Activated CD4-positive, alpha-beta memory T cell treated with anti-CD3 and anti-CD28 coated beads, Interleukin-2, amount 10 ng/mL, durations not matched to agents 7 days and 5 days (primary cell): ENCODE data around the gene B3GNT9. TPM values are rescaled to one million over a fixed set of nuclear protein-coding genes. Genes with fewer than 3 reads are reported as not detected.

Experiments used
- CTCF ChIA-PET: fragments of 350-600 bp; sonication (Branson Sonifier 250); formaldehyde crosslinking; loops from one replicate; lab custom pipeline; 2021; ENCODE audit warnings: antibody characterized with exemption, inconsistent platforms; lab: Charles Lee
- POLR2A ChIA-PET: fragments of 350-600 bp; sonication (Branson Sonifier 250); formaldehyde crosslinking; loops from one replicate; lab custom pipeline; 2021; ENCODE audit warnings: antibody characterized with exemption; lab: Charles Lee
- DNase-seq: peaks from one replicate; pipeline ENCODE4 v3.0.0-alpha.2; 2020
- H3K27ac Mint-ChIP-seq: one replicate; pipeline ENCODE4 v1.8.0; 2021; ENCODE audit warnings: mild to moderate bottlenecking, mixed read lengths
- H3K27me3 Mint-ChIP-seq: one replicate; pipeline ENCODE4 v1.8.0; 2021; ENCODE audit warnings: mixed read lengths
- H3K36me3 Mint-ChIP-seq: one replicate; pipeline ENCODE4 v1.8.0; 2021; ENCODE audit warnings: low read depth, mixed read lengths
- H3K4me1 Mint-ChIP-seq: one replicate; pipeline ENCODE4 v1.8.0; 2021; ENCODE audit warnings: mixed read lengths
- H3K4me3 Mint-ChIP-seq: one replicate; pipeline ENCODE4 v1.8.0; 2021; ENCODE audit warnings: mild to moderate bottlenecking, mixed read lengths
- H3K9me3 Mint-ChIP-seq: one replicate; pipeline ENCODE4 v1.8.0; 2021; ENCODE audit warnings: mixed read lengths
- total RNA-seq, 2 experiments: library from RNA; stranded (reverse); gene quantifications; one replicate each; pipeline ENCODE4 v1.2.3, GENCODE V29; 2021

B3GNT9 gene
- total RNA-seq, 2 experiments from 2014 or later, result 14.6 to 16.2 TPM

- peaks cover 15% of the 10 kb centered on the region for H3K36me3 Mint-ChIP-seq
- no peak overlapping the region for H3K27ac Mint-ChIP-seq
- no peak overlapping the region for H3K4me3 Mint-ChIP-seq
- ChIA-PET CTCF (interaction anchor here (0.9 to 2.0 kb wide), 4 partner anchors 13 to 156 kb away, joined by 3 to 7 read pairs (median 5); partner anchors contain the start of gene CES3), POLR2A (interaction anchor here (1.0 kb wide), 1 partner anchor 99 kb away, joined by 3 read pairs; no protein-coding TSS in a partner anchor)
- peaks cover 18% of the 10 kb centered on the region for H3K4me1 Mint-ChIP-seq
- no peaks in the 10 kb centered on the region for H3K9me3 Mint-ChIP-seq
- DNase-seq, result no peak
- H3K27me3 Mint-ChIP-seq, result no peaks in the 10 kb centered on the region
Observed at GRCh38 chr16:67116388-67117311, 34.1 kb downstream of the B3GNT9 start.

GRCh38 chr16:67115639-67116038 is 35.2 kb downstream of the B3GNT9 start:
- CTCF ChIA-PET, result interaction anchor here (1.4 to 2.0 kb wide), 2 partner anchors 40 to 98 kb away, joined by 4 to 7 read pairs; no protein-coding TSS in a partner anchor
- Mint-ChIP-seq H3K27me3 (no peaks in the 10 kb centered on the region), H3K27ac (no peak overlapping the region)

GRCh38 chr16:67114793-67115192 is 36.0 kb downstream of the B3GNT9 start:
- Mint-ChIP-seq H3K4me3 (no peak overlapping the region), H3K9me3 (no peaks in the 10 kb centered on the region), H3K27me3 (no peaks in the 10 kb centered on the region), H3K4me1 (peaks cover 28% of the 10 kb centered on the region), H3K36me3 (peaks cover 5% of the 10 kb centered on the region), H3K27ac (no peak overlapping the region)
- POLR2A ChIA-PET, result no interaction called here
- DNase-seq, result no peak
- CTCF ChIA-PET, result interaction anchor here (2.0 kb wide), 1 partner anchor 40 kb away, joined by 4 read pairs; no protein-coding TSS in a partner anchor

More at GRCh38 chr16:67115639-67116038, 35.2 kb downstream of the B3GNT9 start:
- H3K9me3 Mint-ChIP-seq, result no peaks in the 10 kb centered on the region
- POLR2A ChIA-PET, result interaction anchor here (1.0 kb wide), 1 partner anchor 98 kb away, joined by 3 read pairs; no protein-coding TSS in a partner anchor
- peaks cover 12% of the 10 kb centered on the region for H3K36me3 Mint-ChIP-seq
- peaks cover 26% of the 10 kb centered on the region for H3K4me1 Mint-ChIP-seq
- no peak for DNase-seq
- no peak overlapping the region for H3K4me3 Mint-ChIP-seq

GRCh38 chr16:67112591-67113399 is 38.0 kb downstream of the B3GNT9 start:
- ChIA-PET POLR2A (interaction anchor here (1.1 kb wide), 1 partner anchor 46 kb away, joined by 3 read pairs; no protein-coding TSS in a partner anchor), CTCF (interaction anchor here (0.5 to 1.1 kb wide), 4 partner anchors 20 to 146 kb away, joined by 3 to 5 read pairs (median 4); no protein-coding TSS in a partner anchor)
- DNase-seq, result no peak
- H3K36me3 Mint-ChIP-seq, result peaks cover 4% of the 10 kb centered on the region
- H3K27me3 Mint-ChIP-seq, result no peaks in the 10 kb centered on the region
- H3K27ac Mint-ChIP-seq, result no peak overlapping the region
- H3K4me1 Mint-ChIP-seq, result peaks cover 33% of the 10 kb centered on the region
- no peak overlapping the region for H3K4me3 Mint-ChIP-seq
- no peaks in the 10 kb centered on the region for H3K9me3 Mint-ChIP-seq

- Mint-ChIP-seq H3K9me3 (no peaks in the 10 kb centered on the region), H3K36me3 (peaks cover 4% of the 10 kb centered on the region), H3K4me1 (peaks cover 33% of the 10 kb centered on the region), H3K4me3 (peak overlapping the region; percentile 9), H3K27me3 (no peaks in the 10 kb centered on the region), H3K27ac (no peak overlapping the region)
- ChIA-PET CTCF (interaction anchor here (0.9 to 2.7 kb wide), 3 partner anchors 43 to 135 kb away, joined by 3 to 11 read pairs (median 4); no protein-coding TSS in a partner anchor), POLR2A (interaction anchor here (0.6 to 1.1 kb wide), 5 partner anchors 39 to 99 kb away, joined by 3 to 7 read pairs (median 4); partner anchors contain the start of gene B3GNT9)
- DNase-seq, result no peak
Observed at GRCh38 chr16:67111951-67112444, 38.8 kb downstream of the B3GNT9 start.

- POLR2A ChIA-PET, result interaction anchor here (0.8 to 1.5 kb wide), 9 partner anchors 10 to 372 kb away, joined by 3 to 6 read pairs (median 3); partner anchors contain the start of genes ATP6V0D1 and E2F4
- Mint-ChIP-seq H3K4me1 (peaks cover 29% of the 10 kb centered on the region), H3K4me3 (peak within 1 kb of the TSS; percentile 95), H3K27me3 (no peaks in the 10 kb centered on the region), H3K9me3 (no peaks in the 10 kb centered on the region), H3K27ac (peak within 1 kb of the TSS; percentile 68), H3K36me3 (peaks cover 1% of the 10 kb centered on the region)
- DNase-seq, result peak; percentile 95
- CTCF ChIA-PET, result interaction anchor here (0.8 to 2.7 kb wide), 5 partner anchors 10 to 149 kb away, joined by 3 to 11 read pairs (median 4); partner anchors contain the start of genes B3GNT9 and CES3
Observed at GRCh38 chr16:67109407-67110135, 41.2 kb downstream of the B3GNT9 start, which contains the start of gene PHAF1. Gene PHAF1 (plus strand): TSS chr16:67109941. CDS start chr16:67110176, 235 bp downstream.

GRCh38 chr16:67108931-67109406 is 41.8 kb downstream of the B3GNT9 start:
- Mint-ChIP-seq H3K27me3 (no peaks in the 10 kb centered on the region), H3K4me1 (peaks cover 29% of the 10 kb centered on the region), H3K27ac (peak overlapping the region; percentile 68), H3K36me3 (no peaks in the 10 kb centered on the region), H3K4me3 (peak overlapping the region; percentile 95), H3K9me3 (no peaks in the 10 kb centered on the region)
- CTCF ChIA-PET, result interaction anchor here (1.7 to 2.0 kb wide), 2 partner anchors 11 to 46 kb away, joined by 4 to 8 read pairs; no protein-coding TSS in a partner anchor
- POLR2A ChIA-PET, result interaction anchor here (1.0 to 1.5 kb wide), 4 partner anchors 33 to 372 kb away, joined by 3 read pairs; partner anchors contain the start of genes ATP6V0D1 and E2F4
- no peak for DNase-seq

- H3K27ac Mint-ChIP-seq, result no peak overlapping the region
- POLR2A ChIA-PET, result no interaction called here
- CTCF ChIA-PET, result interaction anchor here (0.9 to 1.2 kb wide), 2 partner anchors 91 to 130 kb away, joined by 3 to 7 read pairs; no protein-coding TSS in a partner anchor
- DNase-seq, result no peak
- H3K36me3 Mint-ChIP-seq, result no peaks in the 10 kb centered on the region
- H3K4me3 Mint-ChIP-seq, result no peak overlapping the region
- H3K27me3 Mint-ChIP-seq, result no peaks in the 10 kb centered on the region
- no peaks in the 10 kb centered on the region for H3K9me3 Mint-ChIP-seq
- H3K4me1 Mint-ChIP-seq, result peaks cover 29% of the 10 kb centered on the region
Observed at GRCh38 chr16:67108489-67108888, 42.3 kb downstream of the B3GNT9 start.

- H3K27me3 Mint-ChIP-seq, result no peaks in the 10 kb centered on the region
- H3K27ac Mint-ChIP-seq, result no peak overlapping the region
- H3K9me3 Mint-ChIP-seq, result no peaks in the 10 kb centered on the region
- POLR2A ChIA-PET, result interaction anchor here (1.0 kb wide), 2 partner anchors 78 to 92 kb away, joined by 3 read pairs; no protein-coding TSS in a partner anchor
- H3K4me1 Mint-ChIP-seq, result peaks cover 12% of the 10 kb centered on the region
- CTCF ChIA-PET, result interaction anchor here (0.6 to 7.7 kb wide), 5 partner anchors 49 to 152 kb away, joined by 3 to 88 read pairs (median 4); no protein-coding TSS in a partner anchor
- no peak for DNase-seq
- H3K36me3 Mint-ChIP-seq, result peaks cover 15% of the 10 kb centered on the region
- H3K4me3 Mint-ChIP-seq, result no peak overlapping the region
Observed at GRCh38 chr16:67105881-67106280, 44.9 kb downstream of the B3GNT9 start.

- DNase-seq, result no peak
- Mint-ChIP-seq H3K36me3 (peaks cover 15% of the 10 kb centered on the region), H3K4me3 (no peak overlapping the region), H3K27me3 (no peaks in the 10 kb centered on the region), H3K4me1 (peaks cover 9% of the 10 kb centered on the region), H3K27ac (no peak overlapping the region), H3K9me3 (no peaks in the 10 kb centered on the region)
- ChIA-PET POLR2A (interaction anchor here (0.8 to 1.0 kb wide), 2 partner anchors 92 to 146 kb away, joined by 3 read pairs; no protein-coding TSS in a partner anchor), CTCF (interaction anchor here (0.6 to 7.7 kb wide), 3 partner anchors 50 to 151 kb away, joined by 3 to 88 read pairs (median 4); no protein-coding TSS in a partner anchor)
Observed at GRCh38 chr16:67105246-67105645, 45.6 kb downstream of the B3GNT9 start.

GRCh38 chr16:67104845-67105244 is 46.0 kb downstream of the B3GNT9 start:
- no peaks in the 10 kb centered on the region for H3K9me3 Mint-ChIP-seq
- DNase-seq, result no peak
- no peak overlapping the region for H3K27ac Mint-ChIP-seq
- POLR2A ChIA-PET, result interaction anchor here (0.6 to 1.3 kb wide), 3 partner anchors 44 to 229 kb away, joined by 3 to 4 read pairs (median 3); no protein-coding TSS in a partner anchor
- no peak overlapping the region for H3K4me3 Mint-ChIP-seq
- peaks cover 9% of the 10 kb centered on the region for H3K4me1 Mint-ChIP-seq
- peaks cover 15% of the 10 kb centered on the region for H3K36me3 Mint-ChIP-seq
- no peaks in the 10 kb centered on the region for H3K27me3 Mint-ChIP-seq
- CTCF ChIA-PET, result interaction anchor here (0.9 to 7.7 kb wide), 4 partner anchors 50 to 129 kb away, joined by 4 to 88 read pairs (median 8); no protein-coding TSS in a partner anchor
